IPS-20b (cell line): Measurements from ENCODE around the gene TINCR.

Source experiments
- H3K27ac ChIP-seq: one replicate; pipeline ENCODE4 v1.5.1; 2013; ENCODE audit warnings: low read length
- H3K27me3 ChIP-seq: 2 replicates; pipeline ENCODE4 v1.6.1; 2013; ENCODE audit warnings: mild to moderate bottlenecking, low read length, inconsistent platforms; ENCODE audit not compliant: insufficient read depth
- H3K36me3 ChIP-seq: 2 replicates; pipeline ENCODE4 v1.6.1; 2013; ENCODE audit warnings: low read depth, mild to moderate bottlenecking, inconsistent platforms, low read length, moderate library complexity; ENCODE audit not compliant: insufficient read depth
- H3K4me1 ChIP-seq: 2 replicates; pipeline ENCODE4 v1.6.1; 2013; ENCODE audit warnings: mild to moderate bottlenecking, control low read depth, inconsistent platforms, low read length, moderate library complexity; ENCODE audit not compliant: insufficient read depth
- H3K4me3 ChIP-seq: 2 replicates; pipeline ENCODE4 v1.5.1; 2013; ENCODE audit warnings: mild to moderate bottlenecking, low read length, inconsistent platforms
- H3K9ac ChIP-seq: 2 replicates; pipeline ENCODE4 v1.6.1; 2013; ENCODE audit warnings: low read depth, mild to moderate bottlenecking, inconsistent platforms, low read length, moderate library complexity
- H3K9me3 ChIP-seq: 2 replicates; pipeline ENCODE4 v1.6.1; 2013; ENCODE audit warnings: mild to moderate bottlenecking, low read depth, low read length, inconsistent platforms; ENCODE audit not compliant: insufficient read depth

The TINCR gene

GRCh38 chr19:5587071-5587455 is 19.3 kb upstream of the TINCR start:
- no peaks in the 10 kb centered on the region for H3K9me3 ChIP-seq
- no peak overlapping the region for H3K27ac ChIP-seq
- peaks cover 50% of the 10 kb centered on the region for H3K36me3 ChIP-seq
- peaks cover 13% of the 10 kb centered on the region for H3K4me1 ChIP-seq
- H3K9ac ChIP-seq, result no peak overlapping the region
- H3K4me3 ChIP-seq, result no peak overlapping the region
- H3K27me3 ChIP-seq, result no peaks in the 10 kb centered on the region

GRCh38 chr19:5586300-5587070 is 18.7 kb upstream of the TINCR start:
- H3K9ac ChIP-seq, result no peak overlapping the region
- H3K4me1 ChIP-seq, result peaks cover 13% of the 10 kb centered on the region
- H3K4me3 ChIP-seq, result no peak overlapping the region; the same call in 1 of the 2 replicates
- H3K36me3 ChIP-seq, result peaks cover 44% of the 10 kb centered on the region
- no peaks in the 10 kb centered on the region for H3K27me3 ChIP-seq
- H3K27ac ChIP-seq, result no peak overlapping the region
- no peaks in the 10 kb centered on the region for H3K9me3 ChIP-seq

GRCh38 chr19:5585461-5586299 is 17.9 kb upstream of the TINCR start:
- Histone ChIP-seq H3K4me1 (peaks cover 13% of the 10 kb centered on the region), H3K36me3 (peaks cover 39% of the 10 kb centered on the region), H3K9me3 (no peaks in the 10 kb centered on the region), H3K4me3 (peak overlapping the region; percentile 60; the same call in 1 of the 2 replicates), H3K9ac (peak overlapping the region; percentile 71; the same call in 1 of the 2 replicates), H3K27me3 (no peaks in the 10 kb centered on the region), H3K27ac (peak overlapping the region; percentile 75)

DNA sequence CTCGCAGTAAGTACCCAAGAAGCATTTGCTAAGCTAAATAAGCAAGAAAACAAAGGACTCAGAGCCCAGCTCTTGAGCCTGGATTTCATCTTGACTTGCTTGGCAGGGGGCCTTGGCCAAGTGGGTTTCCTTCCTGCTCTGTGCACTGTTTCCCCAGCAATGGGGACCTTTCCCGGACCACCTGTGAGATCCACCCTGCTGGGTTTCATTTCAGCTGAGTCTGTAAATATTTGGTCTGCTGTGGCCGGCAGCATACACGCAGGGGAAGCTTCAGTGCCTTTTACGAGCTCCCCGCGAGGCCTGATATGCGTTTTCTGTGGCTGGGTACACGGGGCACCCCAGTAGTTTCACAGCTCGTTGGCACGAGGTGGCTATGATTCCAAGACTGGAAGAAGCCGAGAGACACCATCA is 12.4 kb upstream of the TINCR start:
- Histone ChIP-seq H3K27ac (no peak overlapping the region), H3K9ac (peak overlapping the region; percentile 32), H3K4me1 (peaks cover 3% of the 10 kb centered on the region), H3K9me3 (no peaks in the 10 kb centered on the region), H3K36me3 (no peaks in the 10 kb centered on the region), H3K27me3 (no peaks in the 10 kb centered on the region), H3K4me3 (no peak overlapping the region)

DNA sequence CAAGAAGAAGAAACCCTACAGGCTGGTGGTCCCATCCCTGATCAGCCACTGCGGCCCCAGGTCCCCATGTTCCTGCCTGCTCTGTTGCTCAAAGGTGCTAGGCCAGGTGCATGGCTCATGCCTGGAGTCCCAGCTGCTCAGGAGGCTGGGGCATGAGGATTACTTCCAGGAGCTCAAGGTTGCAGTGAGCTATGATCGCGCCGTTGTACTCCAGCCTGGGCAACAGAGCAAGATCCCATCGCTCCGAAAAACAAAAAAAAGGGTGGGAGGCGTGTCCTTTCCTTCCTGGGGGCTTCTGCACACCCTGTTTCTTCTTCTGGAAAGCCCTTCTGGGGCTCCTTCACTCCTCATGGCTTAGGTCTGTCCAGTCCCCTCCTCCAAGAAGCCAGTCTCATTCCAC is 11.9 kb upstream of the TINCR start:
- H3K9me3 ChIP-seq, result no peaks in the 10 kb centered on the region
- no peaks in the 10 kb centered on the region for H3K4me1 ChIP-seq
- no peak overlapping the region for H3K27ac ChIP-seq
- no peak overlapping the region for H3K9ac ChIP-seq
- H3K4me3 ChIP-seq, result no peak overlapping the region
- H3K36me3 ChIP-seq, result no peaks in the 10 kb centered on the region
- no peaks in the 10 kb centered on the region for H3K27me3 ChIP-seq

DNA sequence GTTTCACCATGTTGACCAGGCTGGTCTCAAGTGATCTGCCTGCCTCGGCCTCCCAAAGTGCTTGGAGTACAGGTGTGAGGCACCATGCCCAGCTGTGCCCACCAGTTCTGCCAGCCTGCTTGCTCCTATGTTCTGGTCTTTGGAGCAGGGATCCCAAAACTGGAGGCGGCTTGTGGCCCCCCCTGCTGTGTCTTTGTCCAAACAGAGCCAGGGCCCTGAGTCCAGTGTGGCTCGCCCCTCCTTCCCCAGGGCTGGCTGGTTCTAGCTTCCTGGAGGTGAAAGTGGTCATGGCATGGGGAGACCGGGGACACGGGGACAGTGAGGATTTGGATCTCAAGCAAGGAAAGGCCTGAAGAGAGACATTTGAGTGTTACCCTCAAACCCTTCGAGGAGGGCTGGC is 11.5 kb upstream of the TINCR start:
- H3K4me3 ChIP-seq, result no peak overlapping the region
- H3K4me1 ChIP-seq, result no peaks in the 10 kb centered on the region
- H3K27ac ChIP-seq, result no peak overlapping the region
- H3K27me3 ChIP-seq, result no peaks in the 10 kb centered on the region
- no peaks in the 10 kb centered on the region for H3K36me3 ChIP-seq
- no peaks in the 10 kb centered on the region for H3K9me3 ChIP-seq
- H3K9ac ChIP-seq, result no peak overlapping the region

DNA sequence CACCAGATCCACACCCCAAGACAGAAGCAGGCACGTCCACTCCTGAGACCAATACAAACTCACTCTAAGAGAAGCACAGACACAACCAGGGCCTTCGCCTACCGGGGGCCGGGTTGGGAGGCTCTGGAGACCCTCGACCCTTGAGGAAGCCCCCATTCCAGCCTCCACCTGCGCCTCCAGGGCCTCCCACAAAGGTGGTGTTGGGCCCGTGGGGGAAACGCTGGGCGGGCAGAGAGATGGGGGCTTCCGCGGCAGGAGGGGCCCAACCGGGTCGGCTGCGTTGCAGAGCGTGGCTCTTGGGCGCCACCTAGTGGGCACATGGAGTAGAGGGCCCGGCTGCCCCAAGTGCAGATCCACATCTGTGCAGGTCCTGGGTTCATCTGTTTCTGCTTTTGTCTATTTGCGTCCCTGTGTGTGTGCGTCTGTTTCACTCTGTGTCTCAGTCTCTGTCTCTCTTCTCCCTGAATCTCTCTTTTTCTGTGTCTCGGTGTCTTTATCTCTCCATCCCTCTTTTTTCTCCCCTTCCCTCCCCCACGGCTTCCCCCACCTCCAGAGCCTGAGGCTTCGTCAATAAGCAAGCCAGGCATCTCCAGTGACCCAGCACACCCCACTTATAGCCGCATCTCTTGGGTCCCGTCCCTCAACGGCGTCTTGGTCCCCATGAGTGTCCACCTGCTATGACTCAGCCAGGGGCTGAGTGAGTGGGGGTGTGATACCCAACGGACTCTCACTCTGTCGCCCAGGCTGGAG is 10.5 kb upstream of the TINCR start:
- Histone ChIP-seq H3K27ac (no peak overlapping the region), H3K9ac (no peak overlapping the region), H3K27me3 (no peaks in the 10 kb centered on the region), H3K4me3 (peak overlapping the region; percentile 30; the same call in 1 of the 2 replicates), H3K4me1 (no peaks in the 10 kb centered on the region), H3K9me3 (no peaks in the 10 kb centered on the region), H3K36me3 (no peaks in the 10 kb centered on the region)

DNA sequence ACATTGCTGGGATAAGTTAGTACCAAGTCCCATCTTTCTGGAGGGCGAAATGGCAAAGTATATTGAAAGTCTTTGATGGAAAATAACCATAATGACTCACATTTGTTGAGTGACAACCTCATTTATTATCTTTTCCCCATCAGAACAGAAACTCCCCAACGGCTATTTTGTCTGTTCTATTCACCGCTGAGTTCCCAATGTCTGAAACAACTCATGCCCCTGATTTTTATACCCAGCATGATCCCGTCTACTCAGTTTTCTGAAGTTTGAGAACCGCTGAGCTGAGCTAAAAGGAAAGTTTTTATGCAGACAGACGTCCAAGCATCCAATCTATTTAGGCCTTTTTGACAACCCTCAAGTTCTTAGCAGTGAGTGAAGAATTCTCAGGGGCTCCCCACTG is 7.8 kb upstream of the TINCR start:
- Histone ChIP-seq H3K9ac (no peak overlapping the region), H3K9me3 (no peaks in the 10 kb centered on the region), H3K27ac (no peak overlapping the region), H3K36me3 (no peaks in the 10 kb centered on the region), H3K27me3 (no peaks in the 10 kb centered on the region), H3K4me3 (no peak overlapping the region), H3K4me1 (no peaks in the 10 kb centered on the region)

GRCh38 chr19:5572556-5573286 is 5.0 kb upstream of the TINCR start:
- H3K27ac ChIP-seq, result no peak overlapping the region
- no peak overlapping the region for H3K4me3 ChIP-seq
- no peak overlapping the region for H3K9ac ChIP-seq
- H3K9me3 ChIP-seq, result no peaks in the 10 kb centered on the region
- H3K27me3 ChIP-seq, result peaks cover 8% of the 10 kb centered on the region
- H3K36me3 ChIP-seq, result no peaks in the 10 kb centered on the region
- H3K4me1 ChIP-seq, result no peaks in the 10 kb centered on the region

GRCh38 chr19:5571777-5572176 is 4.0 kb upstream of the TINCR start:
- no peaks in the 10 kb centered on the region for H3K4me1 ChIP-seq
- no peak overlapping the region for H3K4me3 ChIP-seq
- H3K27me3 ChIP-seq, result peaks cover 14% of the 10 kb centered on the region
- H3K27ac ChIP-seq, result no peak overlapping the region
- H3K9me3 ChIP-seq, result no peaks in the 10 kb centered on the region
- no peaks in the 10 kb centered on the region for H3K36me3 ChIP-seq
- no peak overlapping the region for H3K9ac ChIP-seq

- no peaks in the 10 kb centered on the region for H3K36me3 ChIP-seq
- H3K9ac ChIP-seq, result no peak overlapping the region
- no peaks in the 10 kb centered on the region for H3K4me1 ChIP-seq
- H3K27me3 ChIP-seq, result peaks cover 25% of the 10 kb centered on the region
- no peak overlapping the region; the same call in 1 of the 2 replicates for H3K4me3 ChIP-seq
- H3K27ac ChIP-seq, result no peak overlapping the region
- no peaks in the 10 kb centered on the region for H3K9me3 ChIP-seq
These were observed 236 bp upstream of the TINCR start for GRCh38 chr19:5567970-5568407.
